WTC11 (cell line): ENCODE results near the gene ZFP69B. TPM values are rescaled to one million over a fixed set of nuclear protein-coding genes. Genes with fewer than 3 reads are reported as not detected.

Source experiments
- ATAC-seq: fragments of 200-7000 bp; cut with Tn5 transposase; 2 replicates; pipeline ENCODE4 v1.10.0; 2021; ENCODE audit warnings: mild to moderate bottlenecking, moderate library complexity
- CTCF ChIA-PET: fragments of 300-600 bp; sonication (Branson Sonifier 250); formaldehyde crosslinking; loops from one replicate; lab custom pipeline; 2021; ENCODE audit warnings: antibody characterized with exemption; lab: Charles Lee
- POLR2A ChIA-PET: fragments of 350-600 bp; sonication (Branson Sonifier 250); formaldehyde crosslinking; loops from one replicate; lab custom pipeline; 2021; ENCODE audit warnings: antibody characterized with exemption; lab: Charles Lee
- DNase-seq: peaks from one replicate; pipeline ENCODE4 v3.0.0; 2021; ENCODE audit warnings: low spot score
- H3K27ac Mint-ChIP-seq: 2 replicates; pipeline ENCODE4 v1.8.0; 2021; ENCODE audit warnings: mixed read lengths
- H3K27me3 Mint-ChIP-seq: 2 replicates; pipeline ENCODE4 v1.8.0; 2021; ENCODE audit warnings: low read depth, mild to moderate bottlenecking, moderate library complexity, mixed read lengths
- H3K36me3 Mint-ChIP-seq: 2 replicates; pipeline ENCODE4 v1.8.0; 2021; ENCODE audit warnings: mixed read lengths
- H3K4me1 Mint-ChIP-seq: 2 replicates; pipeline ENCODE4 v1.8.0; 2022; ENCODE audit warnings: mixed read lengths
- H3K4me3 Mint-ChIP-seq: 2 replicates; pipeline ENCODE4 v1.8.0; 2021; ENCODE audit warnings: mild to moderate bottlenecking, moderate library complexity, mixed read lengths
- H3K9me3 Mint-ChIP-seq: 2 replicates; pipeline ENCODE4 v1.8.0; 2021; ENCODE audit warnings: mixed read lengths
- AR ChIP-seq: fragments of 250-450 bp; sonication (Bioruptor Pico); IDR thresholded peaks from 2 replicates; pipeline ENCODE4 v1.9.0; 2021; ENCODE audit warnings: mild to moderate bottlenecking
- CREB1 ChIP-seq: sonication (generic); formaldehyde crosslinking; IDR thresholded peaks from 2 replicates; pipeline ENCODE4 v1.8.0; 2023; ENCODE audit warnings: mild to moderate bottlenecking, missing genetic modification reagents
- ESRRA ChIP-seq: sonication (generic); formaldehyde crosslinking; IDR thresholded peaks from 2 replicates; pipeline ENCODE4 v1.8.1; 2022; ENCODE audit warnings: mild to moderate bottlenecking, missing genetic modification reagents, borderline replicate concordance
- GABPB1 ChIP-seq: sonication (generic); formaldehyde crosslinking; IDR thresholded peaks from 2 replicates; pipeline ENCODE4 v1.8.1; 2023; ENCODE audit warnings: mild to moderate bottlenecking, missing genetic modification reagents
- GTF2I ChIP-seq: fragments of 250-450 bp; sonication (Bioruptor Pico); conservative IDR thresholded peaks from 2 replicates; pipeline ENCODE4 v1.4.0; 2021; ENCODE audit warnings: mild to moderate bottlenecking
- MLX ChIP-seq: sonication (generic); formaldehyde crosslinking; IDR thresholded peaks from 2 replicates; pipeline ENCODE4 v1.8.1; 2023; ENCODE audit warnings: mild to moderate bottlenecking, missing genetic modification reagents, moderate library complexity
- SOX15 ChIP-seq: fragments of 250-450 bp; sonication (Bioruptor Pico); IDR thresholded peaks from 2 replicates; pipeline ENCODE4 v1.9.0; 2021; ENCODE audit warnings: mild to moderate bottlenecking
- ZBTB43 ChIP-seq: sonication (generic); formaldehyde crosslinking; IDR thresholded peaks from 2 replicates; pipeline ENCODE4 v1.8.1; 2023; ENCODE audit warnings: mild to moderate bottlenecking, missing genetic modification reagents
- total RNA-seq: library from RNA; stranded (reverse); gene quantifications from 3 replicates; pipeline ENCODE4 v1.2.3, GENCODE V29; 2021
- TF ChIP-seq, protein P1 (sequence below): sonication (generic); formaldehyde crosslinking; IDR thresholded peaks from 2 replicates; pipeline ENCODE4 v1.8.0; 2022; ENCODE audit warnings: mild to moderate bottlenecking, missing genetic modification reagents
- TF ChIP-seq, protein P2 (sequence below): sonication (generic); formaldehyde crosslinking; IDR thresholded peaks from 2 replicates; pipeline ENCODE4 v1.8.1; 2023; ENCODE audit warnings: mild to moderate bottlenecking, missing genetic modification reagents, borderline replicate concordance
- TF ChIP-seq, protein P3 (sequence below): fragments of 250-450 bp; sonication (Bioruptor Pico); IDR thresholded peaks from 2 replicates; pipeline ENCODE4 v1.9.0; 2021; ENCODE audit warnings: moderate library complexity, mild to moderate bottlenecking, inconsistent platforms, borderline replicate concordance

Gene ZFP69B
- total RNA-seq, 1 experiment from 2014 or later = 8.2 TPM

- H3K4me3 Mint-ChIP-seq = no peak overlapping the region
- H3K27ac Mint-ChIP-seq = no peak overlapping the region
- TF ChIP-seq GABPB1 (CRISPR knock-in tag) = no peak
- TF ChIP-seq SOX15 = no peak
- TF ChIP-seq AR (CRISPR knock-in tag) = no peak
- TF ChIP-seq GTF2I (CRISPR knock-in tag) = no peak
- no peak for TF ChIP-seq ZBTB43 (CRISPR knock-in tag)
- TF ChIP-seq MLX (CRISPR knock-in tag) = no peak
- no peak for TF ChIP-seq ESRRA (CRISPR knock-in tag)
- TF ChIP-seq CREB1 (CRISPR knock-in tag) = no peak
- peaks cover 5% of the 10 kb centered on the region; the same call in 1 of the 2 replicates for H3K36me3 Mint-ChIP-seq
- H3K9me3 Mint-ChIP-seq = no peaks in the 10 kb centered on the region
- CTCF ChIA-PET = interaction anchor here (3.1 kb wide), 1 partner anchor 9 kb away, joined by 16 read pairs; no protein-coding TSS in a partner anchor
- POLR2A ChIA-PET = no interaction called here
- no peaks in the 10 kb centered on the region for H3K27me3 Mint-ChIP-seq
- ATAC-seq (no peak), DNase-seq (no peak)
- H3K4me1 Mint-ChIP-seq = peaks cover 11% of the 10 kb centered on the region
These were observed 36.6 kb upstream of the ZFP69B start for GRCh38 chr1:40413527-40414252.

DNA sequence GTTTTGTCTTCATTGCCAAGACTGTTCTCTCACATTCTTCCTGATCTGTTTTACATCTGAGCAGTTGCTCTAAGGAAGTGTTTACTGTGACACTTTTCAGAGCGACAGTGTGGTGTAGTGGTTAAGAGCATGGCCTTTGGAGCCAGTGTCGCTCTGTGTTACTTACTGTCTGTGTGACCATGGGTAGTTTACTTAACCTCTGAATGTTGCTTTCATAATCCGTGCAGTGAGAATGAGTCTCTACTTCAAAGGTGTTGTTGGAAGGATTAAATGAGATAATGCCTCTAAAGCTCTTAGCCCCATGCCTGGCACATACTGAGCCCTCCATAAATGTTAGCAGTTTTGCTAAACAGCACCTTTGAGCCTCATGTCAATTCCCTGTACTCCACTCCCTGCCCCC is 35.9 kb upstream of the ZFP69B start:
- Mint-ChIP-seq H3K27me3 (no peaks in the 10 kb centered on the region), H3K36me3 (peaks cover 5% of the 10 kb centered on the region; the same call in 1 of the 2 replicates), H3K4me3 (no peak overlapping the region), H3K27ac (no peak overlapping the region), H3K4me1 (peaks cover 4% of the 10 kb centered on the region), H3K9me3 (no peaks in the 10 kb centered on the region)
- POLR2A ChIA-PET = no interaction called here
- no peak for TF ChIP-seq ESRRA (CRISPR knock-in tag)
- TF ChIP-seq, protein P1, sequence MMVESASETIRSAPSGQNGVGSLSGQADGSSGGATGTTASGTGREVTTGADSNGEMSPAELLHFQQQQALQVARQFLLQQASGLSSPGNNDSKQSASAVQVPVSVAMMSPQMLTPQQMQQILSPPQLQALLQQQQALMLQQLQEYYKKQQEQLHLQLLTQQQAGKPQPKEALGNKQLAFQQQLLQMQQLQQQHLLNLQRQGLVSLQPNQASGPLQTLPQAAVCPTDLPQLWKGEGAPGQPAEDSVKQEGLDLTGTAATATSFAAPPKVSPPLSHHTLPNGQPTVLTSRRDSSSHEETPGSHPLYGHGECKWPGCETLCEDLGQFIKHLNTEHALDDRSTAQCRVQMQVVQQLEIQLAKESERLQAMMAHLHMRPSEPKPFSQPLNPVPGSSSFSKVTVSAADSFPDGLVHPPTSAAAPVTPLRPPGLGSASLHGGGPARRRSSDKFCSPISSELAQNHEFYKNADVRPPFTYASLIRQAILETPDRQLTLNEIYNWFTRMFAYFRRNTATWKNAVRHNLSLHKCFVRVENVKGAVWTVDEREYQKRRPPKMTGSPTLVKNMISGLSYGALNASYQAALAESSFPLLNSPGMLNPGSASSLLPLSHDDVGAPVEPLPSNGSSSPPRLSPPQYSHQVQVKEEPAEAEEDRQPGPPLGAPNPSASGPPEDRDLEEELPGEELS (CRISPR knock-in tag) = no peak
- TF ChIP-seq, protein P2, sequence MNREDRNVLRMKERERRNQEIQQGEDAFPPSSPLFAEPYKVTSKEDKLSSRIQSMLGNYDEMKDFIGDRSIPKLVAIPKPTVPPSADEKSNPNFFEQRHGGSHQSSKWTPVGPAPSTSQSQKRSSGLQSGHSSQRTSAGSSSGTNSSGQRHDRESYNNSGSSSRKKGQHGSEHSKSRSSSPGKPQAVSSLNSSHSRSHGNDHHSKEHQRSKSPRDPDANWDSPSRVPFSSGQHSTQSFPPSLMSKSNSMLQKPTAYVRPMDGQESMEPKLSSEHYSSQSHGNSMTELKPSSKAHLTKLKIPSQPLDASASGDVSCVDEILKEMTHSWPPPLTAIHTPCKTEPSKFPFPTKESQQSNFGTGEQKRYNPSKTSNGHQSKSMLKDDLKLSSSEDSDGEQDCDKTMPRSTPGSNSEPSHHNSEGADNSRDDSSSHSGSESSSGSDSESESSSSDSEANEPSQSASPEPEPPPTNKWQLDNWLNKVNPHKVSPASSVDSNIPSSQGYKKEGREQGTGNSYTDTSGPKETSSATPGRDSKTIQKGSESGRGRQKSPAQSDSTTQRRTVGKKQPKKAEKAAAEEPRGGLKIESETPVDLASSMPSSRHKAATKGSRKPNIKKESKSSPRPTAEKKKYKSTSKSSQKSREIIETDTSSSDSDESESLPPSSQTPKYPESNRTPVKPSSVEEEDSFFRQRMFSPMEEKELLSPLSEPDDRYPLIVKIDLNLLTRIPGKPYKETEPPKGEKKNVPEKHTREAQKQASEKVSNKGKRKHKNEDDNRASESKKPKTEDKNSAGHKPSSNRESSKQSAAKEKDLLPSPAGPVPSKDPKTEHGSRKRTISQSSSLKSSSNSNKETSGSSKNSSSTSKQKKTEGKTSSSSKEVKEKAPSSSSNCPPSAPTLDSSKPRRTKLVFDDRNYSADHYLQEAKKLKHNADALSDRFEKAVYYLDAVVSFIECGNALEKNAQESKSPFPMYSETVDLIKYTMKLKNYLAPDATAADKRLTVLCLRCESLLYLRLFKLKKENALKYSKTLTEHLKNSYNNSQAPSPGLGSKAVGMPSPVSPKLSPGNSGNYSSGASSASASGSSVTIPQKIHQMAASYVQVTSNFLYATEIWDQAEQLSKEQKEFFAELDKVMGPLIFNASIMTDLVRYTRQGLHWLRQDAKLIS (CRISPR knock-in tag) = no peak
- TF ChIP-seq, protein P3, sequence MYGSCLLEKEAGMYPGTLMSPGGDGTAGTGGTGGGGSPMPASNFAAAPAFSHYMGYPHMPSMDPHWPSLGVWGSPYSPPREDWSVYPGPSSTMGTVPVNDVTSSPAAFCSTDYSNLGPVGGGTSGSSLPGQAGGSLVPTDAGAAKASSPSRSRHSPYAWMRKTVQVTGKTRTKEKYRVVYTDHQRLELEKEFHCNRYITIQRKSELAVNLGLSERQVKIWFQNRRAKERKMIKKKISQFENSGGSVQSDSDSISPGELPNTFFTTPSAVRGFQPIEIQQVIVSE (CRISPR knock-in tag) = no peak
- ATAC-seq = no peak
- CTCF ChIA-PET = interaction anchor here (3.1 kb wide), 1 partner anchor 10 kb away, joined by 16 read pairs; no protein-coding TSS in a partner anchor
- no peak for DNase-seq
